Activated naive CD8-positive, alpha-beta T cell treated with anti-CD3 and anti-CD28 coated beads, Interleukin-2, amount 50 U/mL, for 24 hours (primary cell): ENCODE results near the gene GOLM1.
"Not testable (repeated sequence)": the region's sequence is repeated elsewhere in the genome, so short reads cannot be mapped to it uniquely, and the experiment has no call there.

Source experiments
- ATAC-seq: fragments of 150-1000 bp; cut with Tn5 transposase; one replicate; pipeline ENCODE4 v1.10.0; 2021
- DNase-seq: peaks from one replicate; pipeline ENCODE4 v3.0.0; 2021
- H3K27ac Mint-ChIP-seq: one replicate; pipeline ENCODE4 v1.8.0; 2021; ENCODE audit warnings: mild to moderate bottlenecking, mixed read lengths
- H3K27me3 Mint-ChIP-seq: one replicate; pipeline ENCODE4 v1.8.0; 2021; ENCODE audit warnings: mixed read lengths
- H3K36me3 Mint-ChIP-seq: one replicate; pipeline ENCODE4 v1.8.0; 2021; ENCODE audit warnings: low read depth, mixed read lengths
- H3K4me1 Mint-ChIP-seq: one replicate; pipeline ENCODE4 v1.8.0; 2021; ENCODE audit warnings: mixed read lengths
- H3K4me3 Mint-ChIP-seq: one replicate; pipeline ENCODE4 v1.8.0; 2021; ENCODE audit warnings: mild to moderate bottlenecking, moderate library complexity, mixed read lengths
- H3K9me3 Mint-ChIP-seq: one replicate; pipeline ENCODE4 v1.8.0; 2021; ENCODE audit warnings: mixed read lengths

Gene GOLM1

GRCh38 chr9:86098824-86099700 lies at the start of gene GOLM1:
GOLM1 (minus strand) TSS chr9:86099558; CDS start chr9:86079320, 20,238 bp downstream.
- DNase-seq (peak; percentile 42), ATAC-seq (peak; percentile 69)
- Mint-ChIP-seq H3K36me3 (no peaks in the 10 kb centered on the region), H3K27ac (peak within 1 kb of the TSS; percentile 81), H3K9me3 (no peaks in the 10 kb centered on the region), H3K4me1 (peaks cover 8% of the 10 kb centered on the region), H3K4me3 (peak within 1 kb of the TSS; percentile 79), H3K27me3 (peaks cover 50% of the 10 kb centered on the region)

GRCh38 chr9:86146671-86147070 lies 47.3 kb upstream of the GOLM1 start:
- H3K27ac Mint-ChIP-seq, H3K4me3 Mint-ChIP-seq, H3K27me3 Mint-ChIP-seq, DNase-seq, H3K4me1 Mint-ChIP-seq, H3K36me3 Mint-ChIP-seq, ATAC-seq: not testable (repeated sequence)
- peaks cover 15% of the 10 kb centered on the region for H3K9me3 Mint-ChIP-seq

- DNase-seq, ATAC-seq, H3K4me3 Mint-ChIP-seq, H3K27me3 Mint-ChIP-seq, H3K27ac Mint-ChIP-seq, H3K36me3 Mint-ChIP-seq, H3K4me1 Mint-ChIP-seq: not testable (repeated sequence)
- peaks cover 15% of the 10 kb centered on the region for H3K9me3 Mint-ChIP-seq
Observed at GRCh38 chr9:86145960-86146359, 46.6 kb upstream of the GOLM1 start.

- H3K27me3 Mint-ChIP-seq = peaks cover 6% of the 10 kb centered on the region
Observed at GRCh38 chr9:86142973-86143372, 43.6 kb upstream of the GOLM1 start.

GRCh38 chr9:86141843-86142242 lies 42.5 kb upstream of the GOLM1 start:
- H3K36me3 Mint-ChIP-seq = no peaks in the 10 kb centered on the region
- H3K4me3 Mint-ChIP-seq = no peak overlapping the region
- ATAC-seq = no peak
- H3K4me1 Mint-ChIP-seq = no peaks in the 10 kb centered on the region
- H3K9me3 Mint-ChIP-seq = peaks cover 10% of the 10 kb centered on the region
- no peak for DNase-seq
- H3K27me3 Mint-ChIP-seq = peaks cover 6% of the 10 kb centered on the region
- no peak overlapping the region for H3K27ac Mint-ChIP-seq

More at GRCh38 chr9:86142973-86143372, 43.6 kb upstream of the GOLM1 start:
- no peak overlapping the region for H3K4me3 Mint-ChIP-seq
- H3K27ac Mint-ChIP-seq = no peak overlapping the region
- no peaks in the 10 kb centered on the region for H3K4me1 Mint-ChIP-seq
- peaks cover 15% of the 10 kb centered on the region for H3K9me3 Mint-ChIP-seq
- no peak for DNase-seq
- no peak for ATAC-seq
- H3K36me3 Mint-ChIP-seq = no peaks in the 10 kb centered on the region

GRCh38 chr9:86135371-86135770 lies 36.0 kb upstream of the GOLM1 start:
- no peak for DNase-seq
- H3K27me3 Mint-ChIP-seq = peaks cover 2% of the 10 kb centered on the region
- H3K9me3 Mint-ChIP-seq = peaks cover 11% of the 10 kb centered on the region
- no peaks in the 10 kb centered on the region for H3K4me1 Mint-ChIP-seq
- no peak for ATAC-seq
- no peak overlapping the region for H3K27ac Mint-ChIP-seq
- no peak overlapping the region for H3K4me3 Mint-ChIP-seq
- no peaks in the 10 kb centered on the region for H3K36me3 Mint-ChIP-seq

- peaks cover 11% of the 10 kb centered on the region for H3K9me3 Mint-ChIP-seq
- no peaks in the 10 kb centered on the region for H3K4me1 Mint-ChIP-seq
- ATAC-seq = no peak
- no peak for DNase-seq
- H3K27me3 Mint-ChIP-seq = no peaks in the 10 kb centered on the region
- no peaks in the 10 kb centered on the region for H3K36me3 Mint-ChIP-seq
- no peak overlapping the region for H3K27ac Mint-ChIP-seq
- H3K4me3 Mint-ChIP-seq = no peak overlapping the region
Observed at GRCh38 chr9:86134361-86134760, 35.0 kb upstream of the GOLM1 start.

GRCh38 chr9:86128235-86128822 lies 29.0 kb upstream of the GOLM1 start:
- DNase-seq = no peak
- H3K9me3 Mint-ChIP-seq = peaks cover 11% of the 10 kb centered on the region
- no peaks in the 10 kb centered on the region for H3K36me3 Mint-ChIP-seq
- H3K4me1 Mint-ChIP-seq = no peaks in the 10 kb centered on the region
- H3K27me3 Mint-ChIP-seq = peaks cover 3% of the 10 kb centered on the region
- H3K4me3 Mint-ChIP-seq = no peak overlapping the region
- ATAC-seq = no peak
- no peak overlapping the region for H3K27ac Mint-ChIP-seq

GRCh38 chr9:86126998-86127972 lies 27.9 kb upstream of the GOLM1 start:
- H3K27me3 Mint-ChIP-seq = peaks cover 5% of the 10 kb centered on the region
- DNase-seq (no peak), ATAC-seq (peak; percentile 40)
- no peak overlapping the region for H3K4me3 Mint-ChIP-seq
- no peaks in the 10 kb centered on the region for H3K4me1 Mint-ChIP-seq
- H3K36me3 Mint-ChIP-seq = no peaks in the 10 kb centered on the region
- peaks cover under 1% of the 10 kb centered on the region for H3K9me3 Mint-ChIP-seq
- H3K27ac Mint-ChIP-seq = no peak overlapping the region

- Mint-ChIP-seq H3K36me3 (no peaks in the 10 kb centered on the region), H3K27ac (no peak overlapping the region), H3K4me3 (no peak overlapping the region), H3K9me3 (no peaks in the 10 kb centered on the region), H3K27me3 (peaks cover 10% of the 10 kb centered on the region), H3K4me1 (no peaks in the 10 kb centered on the region)
- DNase-seq (no peak), ATAC-seq (no peak)
Observed at GRCh38 chr9:86122311-86122710, 23.0 kb upstream of the GOLM1 start.

GRCh38 chr9:86119457-86119856 lies 20.1 kb upstream of the GOLM1 start:
- H3K9me3 Mint-ChIP-seq = no peaks in the 10 kb centered on the region
- H3K27me3 Mint-ChIP-seq = peaks cover 7% of the 10 kb centered on the region
- H3K36me3 Mint-ChIP-seq = no peaks in the 10 kb centered on the region
- ATAC-seq (no peak), DNase-seq (no peak)
- H3K27ac Mint-ChIP-seq = no peak overlapping the region
- H3K4me1 Mint-ChIP-seq = no peaks in the 10 kb centered on the region
- no peak overlapping the region for H3K4me3 Mint-ChIP-seq

- H3K27ac Mint-ChIP-seq = no peak overlapping the region
- ATAC-seq (no peak), DNase-seq (no peak)
Observed at GRCh38 chr9:86116425-86116824, 17.1 kb upstream of the GOLM1 start.

GRCh38 chr9:86115886-86116285 lies 16.5 kb upstream of the GOLM1 start:
- H3K4me3 Mint-ChIP-seq = no peak overlapping the region
- H3K36me3 Mint-ChIP-seq = no peaks in the 10 kb centered on the region
- no peak for ATAC-seq
- no peaks in the 10 kb centered on the region for H3K9me3 Mint-ChIP-seq
- H3K27me3 Mint-ChIP-seq = peaks cover 8% of the 10 kb centered on the region
- DNase-seq = no peak
- H3K27ac Mint-ChIP-seq = no peak overlapping the region
- H3K4me1 Mint-ChIP-seq = no peaks in the 10 kb centered on the region

More at GRCh38 chr9:86116425-86116824, 17.1 kb upstream of the GOLM1 start:
- H3K27me3 Mint-ChIP-seq = peaks cover 8% of the 10 kb centered on the region
- H3K4me1 Mint-ChIP-seq = no peaks in the 10 kb centered on the region
- H3K9me3 Mint-ChIP-seq = no peaks in the 10 kb centered on the region
- no peak overlapping the region for H3K4me3 Mint-ChIP-seq
- no peaks in the 10 kb centered on the region for H3K36me3 Mint-ChIP-seq

- no peaks in the 10 kb centered on the region for H3K36me3 Mint-ChIP-seq
- peaks cover 2% of the 10 kb centered on the region for H3K4me1 Mint-ChIP-seq
- H3K27ac Mint-ChIP-seq = no peak overlapping the region
- peaks cover 10% of the 10 kb centered on the region for H3K27me3 Mint-ChIP-seq
- ATAC-seq = no peak
- no peaks in the 10 kb centered on the region for H3K9me3 Mint-ChIP-seq
- no peak for DNase-seq
- no peak overlapping the region for H3K4me3 Mint-ChIP-seq
Observed at GRCh38 chr9:86112057-86112456, 12.7 kb upstream of the GOLM1 start.
